Occipital lobe (tissue), 2 donors: ENCODE data around the gene SPATA22. TPM values are rescaled to one million over a fixed set of nuclear protein-coding genes. Genes with fewer than 3 reads are reported as not detected.
"Not testable (repeated sequence)": the region's sequence is repeated elsewhere in the genome, so short reads cannot be mapped to it uniquely, and the experiment has no call there.

Experiments
- DNase-seq: peaks from one replicate; lab custom pipeline; 2025; lab: John Stamatoyannopoulos, UW
- total RNA-seq: library from RNA; depleted of rRNA; stranded (reverse); fragments of >200 nt; gene quantifications from one replicate; pipeline ENCODE4 v1.2.3, GENCODE V29; 2014

The SPATA22 gene
- total RNA-seq, 1 donor from 2014 or later, result 0.78 TPM

DNA sequence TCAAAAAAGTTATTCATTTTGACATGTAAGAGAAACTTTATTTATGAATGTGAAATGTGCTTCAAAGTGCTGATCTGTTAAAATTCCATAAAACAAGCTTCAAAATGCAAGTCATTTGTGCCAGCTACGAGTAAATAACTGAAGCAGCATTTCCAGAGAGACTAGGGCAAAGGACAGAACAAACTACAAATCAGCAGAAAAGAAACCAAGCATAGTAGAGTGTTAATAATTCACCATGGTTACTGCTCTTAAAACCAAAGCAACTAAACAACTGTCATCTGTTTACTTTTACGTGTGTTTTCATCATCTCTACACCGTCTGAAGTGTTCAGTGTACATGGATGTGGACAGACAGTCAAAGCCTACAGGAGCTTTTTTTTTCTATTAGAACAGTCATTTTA lies 2.6 kb upstream of the SPATA22 start:
- DNase-seq, result no peak

DNA sequence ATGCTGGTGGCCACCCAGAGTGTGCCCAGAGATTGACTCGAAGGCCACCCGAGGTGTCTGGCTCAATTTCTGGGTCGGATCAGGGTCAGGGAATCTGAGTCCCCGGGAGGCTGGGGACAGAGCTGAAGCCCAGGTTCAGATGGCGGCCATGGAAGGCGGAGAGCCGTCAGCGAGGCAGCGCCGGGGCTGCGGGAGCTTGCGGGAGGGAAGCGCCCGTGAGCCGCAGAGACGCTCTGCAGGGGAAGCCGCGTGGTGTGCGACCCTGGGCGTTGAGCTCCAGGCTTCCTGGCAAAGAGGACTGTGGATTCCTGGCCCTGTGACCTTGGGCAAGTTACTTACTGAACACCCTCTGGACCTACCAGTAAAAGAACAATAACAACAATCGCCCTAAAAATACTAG lies 518 bp upstream of the SPATA22 start:
- DNase-seq, result no peak

DNA sequence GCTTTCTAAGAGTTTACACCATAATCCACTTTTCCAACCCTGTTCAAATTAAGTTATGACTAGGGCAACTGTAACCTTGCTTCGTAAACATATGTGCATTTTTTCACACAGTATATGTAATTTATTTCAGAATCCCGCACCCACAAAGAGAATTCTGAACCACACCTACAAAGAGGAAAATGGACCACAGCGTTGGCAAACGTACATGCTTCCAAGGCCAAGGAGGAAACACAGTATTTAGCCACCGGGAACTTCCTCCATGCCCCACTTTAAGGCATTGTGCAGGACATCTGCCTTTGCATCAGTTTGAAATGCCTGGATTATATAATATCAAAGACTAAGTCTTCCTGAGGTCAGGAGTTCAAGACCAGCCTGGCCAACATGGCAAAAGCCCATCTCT lies 2.1 kb downstream of the SPATA22 start:
- no peak for DNase-seq

DNA sequence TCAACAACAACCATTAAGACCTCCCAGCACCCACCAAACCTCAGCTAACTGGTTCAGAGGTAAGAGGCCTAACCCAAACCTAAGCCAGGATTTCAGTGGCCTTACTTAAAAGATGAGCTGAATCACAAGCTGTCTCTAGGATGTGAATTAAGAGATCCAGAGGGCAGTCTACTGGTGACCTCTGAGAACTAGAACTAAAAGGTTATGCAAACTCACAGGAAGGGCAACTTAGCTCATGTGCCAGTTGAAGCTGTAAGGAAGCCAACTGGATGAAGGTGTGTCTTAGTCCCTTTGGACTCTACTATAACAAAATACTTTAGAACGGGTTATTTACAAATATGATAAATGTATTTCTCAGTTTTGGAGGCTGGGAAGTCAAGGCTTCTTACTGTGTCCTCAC lies 5.3 kb downstream of the SPATA22 start:
- DNase-seq, result not testable (repeated sequence)

DNA sequence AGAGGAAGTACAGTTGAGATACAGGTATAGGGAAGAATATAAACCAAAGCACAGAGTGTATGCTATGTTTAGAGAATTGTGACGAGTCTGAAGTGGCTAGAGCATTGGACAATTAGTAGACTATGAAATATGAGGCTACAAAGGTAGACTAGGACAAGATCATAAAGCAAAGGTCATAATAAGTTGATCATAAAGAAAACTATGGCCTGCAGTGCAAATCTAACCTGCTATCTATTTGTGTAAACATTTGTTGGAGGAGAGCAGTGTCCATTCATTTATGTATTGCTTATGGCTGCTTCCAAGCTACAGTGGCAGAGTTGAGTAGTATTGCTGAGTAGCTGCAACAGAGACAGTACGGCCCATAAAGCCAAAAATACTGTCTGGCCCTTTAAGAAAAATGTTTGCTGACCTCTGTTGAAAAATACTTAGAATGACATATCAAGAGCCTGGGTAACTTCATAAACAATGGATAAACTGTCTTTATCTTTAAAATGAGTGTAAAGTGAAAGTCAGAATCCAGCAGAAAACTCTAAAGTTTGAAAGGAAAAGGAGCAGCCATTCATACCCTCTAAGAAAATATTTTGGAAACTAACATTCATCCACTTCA lies 23.5 kb downstream of the SPATA22 start:
- no peak for DNase-seq

DNA sequence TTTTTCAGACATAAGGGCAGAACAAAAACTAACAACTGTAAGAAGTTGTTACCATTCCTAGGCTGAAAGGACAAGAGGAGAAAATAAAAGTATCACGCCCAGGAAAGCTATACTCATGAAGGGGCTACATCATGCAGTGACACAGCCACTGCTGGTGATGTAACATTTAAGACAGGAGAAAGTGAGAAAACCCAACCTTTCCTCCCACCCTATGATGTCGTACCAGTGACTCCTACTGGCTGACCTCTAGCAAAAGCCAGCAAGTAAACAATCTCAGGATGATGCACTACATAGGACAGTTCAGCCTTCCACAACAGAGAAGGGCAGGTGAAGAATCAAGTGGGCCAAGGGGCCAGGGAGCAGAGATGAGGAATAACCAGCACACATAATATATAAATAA lies 24.0 kb downstream of the SPATA22 start:
- DNase-seq, result no peak

DNA sequence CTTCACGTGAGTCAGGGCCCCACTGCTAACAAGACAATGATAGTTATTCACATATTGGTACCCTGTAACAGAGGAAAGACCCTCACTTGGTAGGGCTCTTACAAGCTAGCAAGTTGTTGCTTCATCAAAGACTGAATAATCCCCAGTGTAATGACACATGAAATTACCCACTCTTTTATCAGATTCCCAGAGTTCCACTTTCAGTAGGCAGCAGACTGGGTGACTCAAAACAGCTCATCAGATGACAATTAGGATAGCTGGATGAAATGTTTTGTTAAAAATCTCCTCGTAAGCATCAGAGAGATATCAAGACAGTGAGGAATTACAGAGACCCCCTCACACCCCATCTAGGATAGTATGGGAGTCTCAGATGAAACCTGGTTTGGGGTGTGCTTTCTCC lies 31.2 kb downstream of the SPATA22 start:
- no peak for DNase-seq

DNA sequence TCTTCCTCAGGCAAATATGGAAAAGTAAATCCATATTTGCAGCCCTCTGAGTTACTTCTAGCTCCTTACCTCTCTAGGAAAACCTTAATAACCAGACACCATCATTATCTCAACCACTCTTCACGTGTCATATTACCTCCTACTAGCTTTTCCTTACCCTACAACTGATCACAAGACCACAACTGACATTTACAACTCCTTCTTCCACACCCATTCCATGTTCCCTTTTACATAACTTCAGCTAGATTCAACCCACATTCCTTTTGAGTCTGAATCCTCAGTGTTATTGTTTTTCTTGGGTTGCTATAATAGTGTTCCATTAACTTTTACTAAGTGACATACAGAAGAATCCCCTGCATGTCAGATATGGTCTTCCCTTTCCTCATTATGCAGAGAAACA lies 33.3 kb downstream of the SPATA22 start:
- no peak for DNase-seq

DNA sequence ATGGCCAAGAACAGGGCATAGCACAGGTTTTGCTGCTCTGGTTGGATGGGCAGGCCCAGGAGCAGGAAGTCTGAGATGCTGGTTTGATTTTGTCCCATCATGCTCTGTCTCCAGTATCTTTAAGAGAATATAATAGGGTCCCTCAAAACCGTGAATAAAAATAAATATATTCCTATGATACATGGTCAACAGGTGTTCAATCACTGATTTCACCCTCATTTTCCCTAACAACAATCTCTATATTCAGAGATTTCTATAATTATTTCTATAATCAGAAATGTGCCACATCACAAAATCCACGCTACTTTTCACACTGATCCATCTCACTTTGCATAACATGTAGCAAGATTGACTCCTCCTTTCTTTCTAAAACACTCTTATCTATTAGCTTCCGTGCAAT lies 37.9 kb downstream of the SPATA22 start, which contains the start of gene OR1E2:
OR1E2 (minus strand) TSS at position 101 of the 400 bp plus-strand sequence; CDS start at position 101, 0 bp downstream.
- no peak for DNase-seq

DNA sequence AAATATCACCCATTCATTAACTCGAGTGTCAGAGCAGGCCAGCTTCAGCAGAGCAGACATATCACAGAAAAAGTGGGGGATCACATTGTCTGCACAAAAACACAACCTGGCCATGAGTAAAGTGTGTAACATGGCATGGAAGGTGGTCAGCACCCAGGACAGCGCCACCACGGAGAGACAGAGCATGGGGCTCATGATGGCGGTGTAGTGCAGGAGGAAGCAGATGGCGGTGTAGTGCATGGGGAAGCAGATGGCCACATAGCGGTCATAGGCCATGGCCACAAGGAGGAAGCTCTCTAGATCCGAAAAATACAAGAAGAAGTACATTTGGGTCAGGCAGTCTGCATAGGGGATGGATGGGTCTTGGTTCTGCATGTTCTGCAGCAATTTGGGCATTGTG lies 38.4 kb downstream of the SPATA22 start:
- not testable (repeated sequence) for DNase-seq

DNA sequence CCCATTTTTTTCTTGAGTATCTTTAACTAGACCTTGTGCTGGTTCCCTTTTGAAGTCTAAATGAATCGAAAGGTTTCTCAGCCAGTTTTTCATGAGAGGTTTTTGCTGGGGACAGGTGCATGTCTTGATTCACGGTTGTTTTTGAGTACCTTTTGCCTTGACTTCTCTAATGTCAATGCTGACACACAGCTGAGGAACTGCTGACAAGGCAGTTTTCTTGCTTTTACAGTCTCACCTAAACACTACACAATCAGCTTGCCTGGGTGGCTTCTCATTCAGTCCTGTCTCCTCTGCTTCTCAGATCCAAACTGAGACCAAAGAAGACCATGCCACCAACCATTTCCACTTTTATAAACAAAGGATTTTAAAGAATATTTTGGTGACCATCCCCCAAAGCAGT lies 53.4 kb downstream of the SPATA22 start:
- no peak for DNase-seq

DNA sequence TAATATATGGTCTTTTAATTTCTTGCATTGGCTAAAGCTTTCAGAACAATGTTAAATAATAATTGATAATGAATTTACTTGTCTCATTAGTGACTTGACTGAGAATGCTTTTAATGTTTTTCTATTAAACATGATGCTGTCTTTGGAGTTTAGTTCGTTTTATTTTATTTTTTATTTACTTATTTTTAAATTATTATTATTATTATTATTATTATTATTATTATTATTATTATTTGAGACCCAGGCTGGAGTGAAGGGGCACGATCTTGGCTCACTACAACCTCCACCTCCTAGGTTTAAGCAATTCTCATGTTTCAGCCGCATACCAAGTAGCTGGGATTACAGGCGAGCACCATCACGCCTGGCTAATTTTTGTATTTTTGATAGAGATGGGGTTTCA lies 56.0 kb downstream of the SPATA22 start:
- DNase-seq, result no peak

DNA sequence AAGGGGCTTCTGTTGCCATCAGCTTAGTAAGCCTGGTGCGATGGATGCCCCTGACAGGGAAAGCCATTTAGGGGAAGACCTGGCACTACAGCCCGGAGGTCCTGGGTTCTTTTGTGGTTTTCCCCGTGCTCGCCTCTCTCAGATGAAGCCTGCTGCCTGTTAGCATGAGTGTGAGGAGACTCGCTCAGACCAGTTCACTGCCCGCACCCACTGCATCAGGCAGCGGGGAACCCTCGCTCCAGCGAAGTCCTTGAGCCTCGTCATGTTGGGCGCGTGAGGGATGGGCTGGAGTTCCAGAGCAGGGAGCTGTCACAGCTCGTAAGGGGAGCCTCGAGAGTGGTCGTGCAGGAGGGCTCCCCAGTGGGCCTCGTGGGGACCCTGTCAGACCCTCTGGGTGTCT lies 59.4 kb downstream of the SPATA22 start:
- DNase-seq, result not testable (repeated sequence)

DNA sequence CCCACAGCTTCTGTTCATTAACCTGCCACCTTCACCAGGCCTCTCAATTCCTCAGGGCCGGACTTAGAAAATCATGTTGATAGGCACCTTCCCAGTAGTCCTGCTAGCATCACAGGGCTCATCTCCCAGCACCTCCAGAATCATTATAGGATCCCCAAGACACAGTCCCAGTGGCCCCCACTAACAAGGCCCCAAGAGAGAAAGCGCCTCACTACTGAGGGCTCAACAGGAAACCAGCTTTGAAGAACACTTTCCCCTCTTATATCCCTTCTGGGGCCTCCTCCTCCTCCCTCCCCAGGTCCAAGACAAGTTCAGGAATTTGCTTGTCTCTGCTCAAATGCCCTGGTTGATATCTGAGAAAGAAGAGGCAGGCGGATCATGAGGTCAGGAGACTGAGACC lies 60.5 kb downstream of the SPATA22 start, which contains the start of gene OR3A3:
OR3A3 (plus strand) TSS at position 301 of the 400 bp plus-strand sequence.
- DNase-seq, result no peak

DNA sequence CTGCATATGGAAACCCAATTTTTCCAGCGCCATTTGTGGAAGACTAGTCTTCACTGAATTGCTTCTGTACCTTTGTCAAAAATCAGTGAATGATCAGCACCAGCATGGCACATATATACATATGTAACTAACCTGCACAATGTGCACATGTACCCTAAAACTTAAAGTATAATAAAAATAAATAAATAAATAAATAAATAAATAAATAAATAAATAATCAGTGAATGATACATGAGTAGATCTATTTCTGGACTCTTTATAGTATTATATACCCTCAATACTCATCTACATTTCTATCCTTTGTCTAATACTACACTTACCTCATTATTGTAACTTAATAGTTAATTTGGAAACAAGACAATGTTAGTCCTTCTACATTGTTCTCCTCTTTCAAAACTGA lies 67.8 kb downstream of the SPATA22 start:
- not testable (repeated sequence) for DNase-seq

DNA sequence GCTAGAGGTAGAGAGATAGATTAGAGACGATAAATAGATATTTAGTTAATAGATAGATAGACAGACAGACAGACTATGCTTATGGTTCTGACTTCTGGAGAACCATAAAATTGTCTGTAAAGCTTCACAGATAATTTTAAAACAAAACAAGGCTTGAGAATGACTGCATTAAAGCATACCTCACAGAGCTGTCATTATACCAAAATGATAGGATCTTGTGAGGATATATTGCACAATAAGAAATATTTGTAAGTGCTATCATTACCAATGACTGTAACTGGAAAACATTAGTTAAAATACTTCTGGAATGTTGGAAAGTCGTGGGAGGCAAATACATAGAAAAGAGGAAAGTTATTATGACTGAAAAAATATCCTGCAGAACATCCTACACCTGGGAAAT lies 69.8 kb downstream of the SPATA22 start:
- DNase-seq, result no peak

DNA sequence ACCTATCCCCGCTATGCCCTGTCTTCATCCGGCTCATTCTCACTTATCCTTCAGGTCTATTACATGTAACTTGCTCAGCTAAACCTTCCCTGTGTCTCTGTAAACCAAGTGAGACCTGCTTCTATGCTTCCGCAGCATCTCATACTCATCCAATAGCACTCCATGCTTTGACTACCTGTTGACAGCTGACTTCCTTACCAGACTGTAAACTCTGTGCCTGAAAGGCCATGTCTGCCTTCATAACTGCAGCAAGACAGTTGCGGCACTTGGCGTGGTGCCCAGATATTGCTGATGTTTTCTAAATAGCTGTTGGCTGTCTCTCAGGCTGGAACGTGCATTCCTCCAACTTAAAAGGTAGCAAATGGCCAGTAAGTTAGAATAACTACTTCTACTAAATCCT lies 71.6 kb downstream of the SPATA22 start:
- no peak for DNase-seq

DNA sequence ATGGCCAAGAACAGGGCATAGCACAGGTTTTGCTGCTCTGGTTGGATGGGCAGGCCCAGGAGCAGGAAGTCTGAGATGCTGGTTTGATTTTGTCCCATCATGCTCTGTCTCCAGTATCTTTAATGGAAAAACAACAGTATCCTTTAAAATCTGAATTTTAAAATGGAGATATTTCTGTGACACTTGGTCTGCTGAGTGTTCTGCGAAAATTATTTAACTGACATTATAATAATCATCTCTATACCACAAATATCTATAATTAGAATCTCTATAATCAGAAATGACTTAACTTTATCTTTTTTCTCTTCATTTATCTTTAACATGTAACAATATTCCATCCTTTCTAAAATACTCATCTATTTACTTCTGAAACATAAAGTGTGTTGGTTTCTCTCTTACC lies 73.3 kb downstream of the SPATA22 start, which contains the start of gene OR1E1:
OR1E1 (minus strand) TSS at position 101 of the 400 bp plus-strand sequence; CDS start at position 101, 0 bp downstream.
- no peak for DNase-seq

DNA sequence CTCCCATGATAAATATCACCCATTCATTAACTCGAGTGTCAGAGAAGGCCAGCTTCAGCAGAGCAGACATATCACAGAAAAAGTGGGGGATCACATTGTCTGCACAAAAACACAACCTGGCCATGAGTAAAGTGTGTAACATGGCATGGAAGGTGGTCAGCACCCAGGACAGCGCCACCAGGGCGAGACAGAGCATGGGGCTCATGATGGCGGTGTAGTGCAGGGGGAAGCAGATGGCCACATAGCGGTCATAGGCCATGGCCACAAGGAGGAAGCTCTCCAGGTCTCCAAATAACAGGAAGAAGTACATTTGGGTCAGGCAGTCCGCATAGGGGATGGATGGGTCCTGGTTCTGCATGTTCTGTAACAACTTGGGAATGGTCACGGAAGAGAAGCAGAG lies 73.8 kb downstream of the SPATA22 start:
- not testable (repeated sequence) for DNase-seq
